HG02588 (cell line): ENCODE data around the gene ARX.

Experiments used
- ATAC-seq: cut with Tn5 transposase; IDR thresholded peaks from one replicate; pipeline ENCODE4 v1.9.1; 2021; ENCODE audit warnings: mild to moderate bottlenecking, moderate library complexity; ENCODE audit not compliant: unreplicated experiment

The ARX gene

DNA sequence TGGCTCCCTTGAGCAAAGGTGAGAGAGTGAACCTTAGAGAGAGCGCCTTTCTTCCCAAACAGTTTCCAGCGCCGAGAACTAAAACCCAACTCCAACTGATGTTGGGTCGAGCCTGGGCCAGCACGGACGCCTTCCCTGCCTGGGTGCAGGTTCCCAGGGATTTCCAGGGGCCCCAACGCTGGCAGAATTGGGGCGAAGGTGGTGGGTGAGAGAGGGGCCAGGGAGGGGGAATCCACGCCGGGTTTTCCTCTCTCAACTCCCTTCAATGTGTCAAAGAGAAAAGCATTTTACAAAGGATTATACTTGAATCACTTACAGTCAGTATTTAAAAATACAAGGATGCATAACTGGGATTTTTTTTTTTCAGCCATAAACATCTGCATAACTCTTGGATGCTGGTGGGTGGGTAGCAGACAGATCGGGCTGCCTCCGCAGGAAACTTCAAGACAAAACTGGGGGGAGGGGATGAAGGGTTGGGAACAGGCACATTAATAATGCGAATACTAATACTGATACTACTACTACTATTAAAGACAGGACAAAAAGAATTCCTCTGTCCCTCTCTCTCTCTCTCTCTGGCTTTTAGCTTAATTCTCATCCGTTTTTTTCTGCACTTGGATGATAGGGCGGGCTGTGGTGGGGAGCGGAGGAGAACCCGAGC is 1.3 kb upstream of the ARX start:
- no peak for ATAC-seq

DNA sequence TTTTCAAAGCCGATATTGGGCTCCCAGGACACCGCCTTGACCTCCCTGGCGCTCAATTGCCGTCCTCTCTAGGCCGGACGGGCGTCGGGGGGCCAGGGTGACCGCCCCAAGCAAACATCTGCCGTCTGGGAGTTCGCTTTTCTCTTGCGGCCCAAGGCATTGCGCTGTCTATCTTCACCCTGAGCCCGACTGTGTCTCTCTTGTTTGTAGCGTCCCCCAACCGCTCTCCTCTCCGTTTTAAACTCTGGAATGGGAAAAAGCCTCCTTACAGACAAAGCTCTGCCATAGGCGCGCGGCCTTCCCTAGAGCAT is 551 bp upstream of the ARX start:
- no peak for ATAC-seq

DNA sequence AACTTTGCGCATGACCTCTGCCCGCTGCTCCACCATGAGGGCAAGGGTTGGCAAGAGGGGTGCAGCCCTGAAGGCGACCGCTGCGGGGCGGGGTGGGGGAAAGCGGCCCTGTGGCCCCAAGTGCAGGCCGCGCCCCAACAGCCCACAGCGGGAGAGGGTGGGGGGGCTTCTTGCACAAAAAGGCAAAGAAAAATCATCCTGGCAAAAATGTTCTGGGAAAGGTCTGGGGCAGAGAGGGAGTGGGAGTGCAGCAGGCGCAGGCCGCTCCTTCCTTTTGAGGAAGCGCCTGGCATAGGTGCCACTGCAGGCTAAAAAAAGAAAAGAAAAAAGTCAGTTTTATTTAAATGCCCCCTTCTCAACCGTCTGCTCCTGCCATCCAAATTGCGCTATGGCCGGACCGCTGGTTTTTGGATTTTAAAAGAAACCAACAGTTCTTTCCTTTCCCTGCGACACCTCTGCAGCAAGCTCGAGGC is 1.4 kb downstream of the ARX start:
- ATAC-seq, result no peak

DNA sequence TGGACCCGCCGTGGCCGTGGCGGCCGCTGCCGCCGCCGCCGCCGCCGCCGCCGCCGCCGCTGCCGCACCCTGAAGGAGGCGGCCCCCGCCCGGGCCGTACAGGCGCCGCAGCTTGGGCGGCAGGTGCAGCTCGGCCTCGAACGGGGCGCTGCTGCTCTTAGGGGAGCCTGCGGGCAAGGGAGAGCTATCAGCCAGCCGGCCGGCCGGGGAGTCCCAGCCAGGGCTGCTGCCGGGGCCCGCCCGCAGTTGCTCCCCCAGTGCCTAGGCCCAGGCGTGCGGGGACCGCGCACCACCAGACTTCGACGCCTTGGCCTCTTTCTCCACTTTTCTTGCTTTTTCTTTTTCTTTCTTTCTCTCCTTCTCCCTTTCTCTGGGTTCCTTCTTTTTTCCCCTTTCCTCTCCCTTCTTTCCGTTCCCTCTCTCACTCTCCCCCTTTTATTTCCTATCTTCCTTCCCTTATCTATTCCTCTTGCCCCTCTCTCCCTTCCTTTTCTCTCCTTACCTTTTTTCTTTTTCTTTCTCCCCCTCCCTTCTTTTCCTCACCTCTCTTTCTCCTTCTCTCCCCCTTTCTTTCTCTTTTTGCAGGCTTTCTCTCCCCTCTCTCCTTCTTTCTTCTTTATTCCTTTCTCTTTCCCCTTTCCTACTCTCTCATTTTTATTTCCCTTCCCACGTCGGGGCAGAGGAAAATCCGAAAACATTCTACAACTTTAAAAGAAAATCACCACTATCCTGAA is 2.0 kb downstream of the ARX start:
- ATAC-seq, result peak; percentile 28

DNA sequence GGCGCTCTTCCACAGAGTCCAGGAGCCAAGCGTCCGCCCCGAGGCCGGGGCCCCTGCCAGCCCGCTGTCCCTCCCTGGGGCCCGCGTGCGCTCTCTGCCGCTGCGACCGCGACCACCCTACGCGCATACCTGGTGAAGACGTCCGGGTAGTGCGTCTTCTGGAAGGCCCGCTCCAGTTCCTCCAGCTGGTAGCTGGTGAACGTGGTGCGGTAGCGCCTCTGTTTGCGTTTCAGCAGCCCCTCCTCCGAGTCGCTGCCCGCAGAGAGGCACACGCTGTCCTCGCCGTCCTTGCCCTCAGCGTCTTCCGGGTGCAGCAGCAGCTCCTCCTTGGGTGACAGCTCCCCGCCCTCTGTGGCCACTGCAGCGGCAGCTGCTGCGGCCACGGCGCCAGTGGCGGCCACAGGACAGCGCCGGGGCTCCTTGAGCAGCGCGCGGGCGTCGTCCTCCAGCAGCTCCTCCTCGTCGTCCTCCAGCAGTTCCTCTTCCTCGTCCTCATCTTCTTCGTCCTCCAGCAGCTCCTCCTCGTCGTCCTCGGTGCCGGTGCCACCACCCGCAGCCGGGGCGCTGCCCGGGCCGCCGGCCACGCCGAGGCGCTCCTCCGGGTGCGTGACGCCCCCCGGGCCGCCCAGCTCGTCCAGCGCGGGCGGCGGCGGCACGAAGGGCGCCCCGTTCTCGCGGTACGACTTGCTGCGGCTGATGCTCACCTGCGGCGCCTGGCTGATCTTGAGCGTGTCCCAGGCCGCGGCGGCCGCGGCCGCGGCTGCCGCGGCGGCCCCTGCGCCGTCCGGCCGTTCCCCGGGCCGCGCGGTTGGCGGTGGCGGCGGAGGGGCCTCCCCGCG is 2.8 kb downstream of the ARX start:
- ATAC-seq, result peak; percentile 43

DNA sequence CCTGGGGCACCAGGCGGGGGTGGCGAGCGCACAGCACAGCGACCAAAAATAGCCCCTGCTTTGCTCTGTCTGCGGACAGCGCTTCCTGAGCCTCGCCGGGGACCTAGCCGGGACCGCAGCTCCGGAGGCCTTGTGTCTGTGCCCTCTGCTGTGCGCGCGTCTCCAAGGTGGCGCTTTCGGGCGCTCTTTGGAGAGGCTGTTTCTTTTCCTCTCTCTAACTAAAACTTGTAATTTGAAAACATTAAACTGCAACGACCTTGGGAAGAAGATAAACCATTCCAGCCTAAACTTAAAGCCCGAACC is 3.4 kb downstream of the ARX start:
- no peak for ATAC-seq

DNA sequence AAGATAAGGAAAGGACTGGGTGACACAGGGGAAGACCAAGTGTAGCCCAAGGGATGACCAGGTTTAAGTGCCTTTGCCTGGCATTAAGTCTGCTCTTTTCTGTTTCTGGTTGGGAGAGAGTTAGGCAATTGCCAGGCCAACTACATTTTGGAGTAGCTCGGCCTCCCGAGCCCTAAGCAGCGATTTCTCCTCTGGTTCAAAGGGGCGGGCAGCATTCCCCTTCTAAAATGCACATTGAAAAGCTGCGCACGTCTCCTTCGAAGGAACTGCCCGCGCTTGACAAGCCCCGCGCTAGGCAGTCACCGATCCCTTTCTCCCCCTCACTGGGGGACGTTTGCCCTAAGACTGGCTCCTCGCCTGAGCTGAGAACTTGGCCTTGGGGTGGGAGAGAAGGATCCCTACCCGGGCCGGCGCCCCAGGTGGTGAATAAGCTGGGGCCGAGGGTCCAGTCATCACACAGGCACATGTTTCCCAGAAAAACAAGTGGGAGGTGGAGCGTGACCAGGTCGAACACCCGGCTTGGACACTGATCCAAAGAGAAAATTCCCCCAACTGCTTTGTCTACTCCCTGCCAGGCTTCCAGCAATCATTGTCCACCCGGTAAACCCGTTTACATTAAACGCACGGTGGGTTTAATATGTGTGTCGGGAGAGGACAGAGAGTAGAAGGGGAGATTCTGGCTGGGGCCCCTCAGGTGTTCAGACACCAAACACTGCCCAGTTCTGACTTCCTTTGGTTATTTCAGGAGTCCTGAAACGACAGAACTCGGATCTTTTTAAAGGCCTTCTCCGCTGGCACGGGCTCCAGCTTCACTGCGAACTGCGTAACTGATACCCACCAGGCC is 4.0 kb downstream of the ARX start:
- ATAC-seq, result no peak

DNA sequence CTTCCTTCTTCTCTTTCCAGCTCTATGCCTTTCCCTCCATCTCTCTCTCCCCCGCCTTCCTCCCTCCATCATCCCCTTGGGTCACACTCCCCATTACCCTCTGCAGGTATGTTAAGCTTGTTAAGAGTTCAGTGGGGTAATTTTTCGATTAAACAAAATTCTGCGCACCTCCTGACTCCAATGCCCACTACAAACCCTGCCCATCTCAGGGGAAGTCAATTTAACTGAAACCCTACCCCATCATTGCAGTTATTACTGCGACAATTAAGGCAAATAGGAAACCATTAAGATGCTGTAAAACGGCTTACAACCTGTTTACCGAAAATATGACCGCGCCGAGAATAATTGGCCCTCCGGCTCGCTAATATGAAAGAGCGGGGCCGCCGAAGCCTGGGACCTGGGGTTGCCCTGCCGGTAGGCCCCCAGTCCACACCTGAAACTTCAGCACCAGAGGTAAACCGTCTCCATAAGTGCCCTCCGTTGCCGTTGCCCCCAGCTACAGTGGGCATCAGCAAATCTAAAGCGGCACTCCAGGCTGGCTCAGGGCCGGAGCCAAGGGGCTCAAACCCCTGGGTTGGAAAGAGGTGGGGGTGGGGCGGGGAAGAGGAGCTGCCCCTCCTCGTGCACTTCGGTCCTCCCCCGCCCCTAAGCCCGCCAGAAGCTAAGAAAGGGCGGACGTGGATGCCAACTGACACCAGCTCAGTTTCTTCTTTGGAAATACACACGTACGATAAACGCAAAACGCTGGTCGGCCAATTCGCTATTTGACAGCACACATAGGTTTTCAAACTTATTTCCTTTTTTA is 4.8 kb downstream of the ARX start:
- no peak for ATAC-seq

DNA sequence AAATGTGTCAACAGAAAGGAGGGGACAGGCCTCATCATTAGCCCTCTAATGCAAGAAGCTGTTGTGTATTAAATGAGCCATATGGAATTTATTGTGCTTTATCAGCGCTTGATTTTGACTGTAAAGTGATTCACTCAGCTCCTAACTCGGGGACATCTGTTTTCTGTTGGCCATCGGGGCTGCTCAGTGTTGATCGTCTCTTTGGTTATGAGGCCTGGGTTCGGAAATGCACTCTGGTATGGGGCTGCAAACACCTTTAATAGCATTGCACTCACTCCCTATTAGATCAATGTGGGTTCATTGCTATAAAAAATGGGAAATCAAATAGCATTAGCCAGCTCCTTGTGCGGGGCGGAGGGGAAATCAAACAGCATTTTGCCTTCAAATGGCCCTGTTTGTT is 6.4 kb downstream of the ARX start:
- no peak for ATAC-seq

DNA sequence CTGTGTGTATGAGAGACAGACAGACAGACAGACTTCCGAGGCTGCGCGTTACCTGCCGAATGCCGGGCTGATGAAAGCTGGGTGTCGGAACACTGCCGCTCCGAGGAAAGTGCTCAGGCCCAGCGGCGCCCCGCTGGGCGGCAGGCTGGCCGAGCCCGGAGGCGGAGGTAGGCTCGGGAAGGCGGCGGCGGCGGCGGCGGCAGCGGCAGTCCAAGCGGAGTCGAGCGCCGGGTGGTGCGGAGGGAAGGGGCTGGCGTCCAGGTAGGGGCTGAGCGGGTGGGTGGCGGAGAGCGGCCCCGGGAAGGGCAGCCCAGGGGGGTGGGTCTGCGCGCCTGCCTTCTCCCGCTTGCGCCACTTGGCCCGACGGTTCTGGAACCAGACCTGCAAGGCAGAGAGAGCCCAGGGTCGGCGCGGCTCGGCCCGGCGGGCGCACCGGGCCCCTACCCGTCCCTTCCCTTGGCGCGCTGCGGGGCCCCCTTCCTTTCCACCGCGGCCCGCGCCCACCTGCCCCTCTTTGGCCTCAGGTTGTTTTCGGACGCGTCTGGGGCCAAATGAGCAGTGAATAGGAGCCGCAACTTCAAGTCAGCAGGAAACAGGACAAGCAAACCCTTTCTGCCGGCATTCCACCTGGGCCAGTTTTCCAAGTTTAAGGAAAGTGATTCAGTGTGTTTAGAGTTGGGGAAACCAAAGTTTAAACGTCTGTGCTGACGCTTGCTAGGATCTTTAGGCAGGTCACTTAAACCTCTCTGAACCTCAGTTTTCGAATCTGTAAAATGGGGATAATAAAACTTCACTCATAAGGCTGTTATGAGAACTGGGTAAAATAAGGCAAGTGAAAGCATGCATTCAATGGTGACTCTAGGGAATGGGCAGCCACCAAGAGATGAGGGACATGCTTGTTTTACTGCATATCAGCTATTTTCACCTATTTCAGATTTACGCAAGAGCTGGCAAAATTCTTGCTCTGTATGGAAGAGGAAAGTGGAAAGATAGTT is 8.4 kb downstream of the ARX start:
- ATAC-seq, result no peak

DNA sequence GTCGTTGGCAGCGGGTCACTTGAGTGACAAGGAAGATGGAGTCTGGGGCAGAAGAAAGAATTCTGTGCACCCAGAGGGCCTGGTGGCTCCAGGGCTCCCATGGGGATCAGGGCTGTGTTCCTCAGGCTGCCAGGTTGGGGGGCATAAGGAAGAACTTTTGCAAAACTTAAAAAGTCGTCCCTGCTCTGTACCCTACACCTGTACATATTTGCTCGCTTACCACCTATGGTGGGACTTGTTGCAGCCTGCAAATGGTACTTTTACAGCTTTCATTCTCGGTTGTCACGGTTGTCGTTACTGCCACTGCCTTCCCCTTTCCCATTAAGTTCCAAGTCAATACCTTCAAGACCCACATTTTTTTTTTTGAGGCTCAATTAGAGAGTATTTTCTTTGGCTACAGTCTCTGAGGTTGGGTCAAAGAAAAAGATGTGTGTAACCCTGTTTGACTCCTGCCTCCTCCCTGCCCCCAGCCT is 9.1 kb downstream of the ARX start:
- ATAC-seq, result no peak

DNA sequence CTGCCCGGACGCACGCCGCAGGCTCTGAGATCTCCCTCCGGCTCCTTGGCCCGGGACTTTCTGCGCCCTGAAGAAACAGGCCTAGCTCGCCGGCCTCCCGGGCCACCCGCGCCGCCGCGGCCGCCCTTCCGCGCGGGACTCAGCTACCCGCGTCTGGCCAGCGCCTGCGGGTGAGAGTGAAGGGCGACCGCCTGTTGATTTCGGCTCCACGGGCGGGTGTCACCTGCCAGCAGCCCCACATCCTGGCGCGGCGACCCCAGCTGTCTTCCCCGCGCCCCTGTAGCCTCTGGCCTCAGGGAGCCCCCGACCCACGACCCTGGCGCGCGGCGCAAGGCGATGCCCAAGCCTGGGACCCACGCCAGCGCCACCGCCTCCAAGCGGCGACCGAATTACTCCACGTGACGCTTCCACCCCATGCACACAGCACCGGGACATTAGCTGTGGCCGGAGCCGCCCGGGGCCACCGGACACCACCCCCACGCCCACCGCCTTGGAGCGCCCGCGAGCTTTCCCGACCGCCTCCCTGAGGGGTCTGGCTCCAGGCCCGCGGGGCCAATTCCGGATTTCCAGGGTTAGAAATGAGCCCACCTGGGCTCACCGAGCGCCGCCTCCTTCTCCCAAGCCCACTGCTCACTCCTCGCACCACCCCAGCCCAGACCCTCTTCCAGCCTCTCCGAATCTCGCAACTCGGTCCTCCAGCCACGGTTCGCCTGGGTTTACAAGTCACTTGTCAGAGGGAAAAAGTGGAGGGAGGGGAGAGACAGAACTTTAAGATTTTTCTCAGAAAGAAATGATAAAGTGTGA is 10.2 kb downstream of the ARX start:
- no peak for ATAC-seq

DNA sequence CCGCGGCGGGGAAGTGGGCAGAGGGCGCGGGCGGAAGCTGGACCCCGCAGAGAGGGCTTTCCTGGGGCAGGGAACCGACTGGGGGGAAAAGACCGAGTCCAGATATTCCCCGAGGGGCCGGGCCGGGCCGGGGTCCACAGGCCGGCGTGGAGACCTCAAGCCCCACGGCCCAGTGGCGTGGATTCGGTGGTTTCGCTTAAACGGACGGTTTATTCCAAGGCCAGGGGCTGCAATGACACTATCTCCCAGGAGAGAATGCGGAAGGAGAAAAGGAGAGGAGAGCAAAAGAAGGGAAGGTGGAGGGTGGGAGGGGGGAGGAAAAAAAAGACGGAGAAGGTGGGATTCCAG is 10.8 kb downstream of the ARX start:
- ATAC-seq, result no peak

DNA sequence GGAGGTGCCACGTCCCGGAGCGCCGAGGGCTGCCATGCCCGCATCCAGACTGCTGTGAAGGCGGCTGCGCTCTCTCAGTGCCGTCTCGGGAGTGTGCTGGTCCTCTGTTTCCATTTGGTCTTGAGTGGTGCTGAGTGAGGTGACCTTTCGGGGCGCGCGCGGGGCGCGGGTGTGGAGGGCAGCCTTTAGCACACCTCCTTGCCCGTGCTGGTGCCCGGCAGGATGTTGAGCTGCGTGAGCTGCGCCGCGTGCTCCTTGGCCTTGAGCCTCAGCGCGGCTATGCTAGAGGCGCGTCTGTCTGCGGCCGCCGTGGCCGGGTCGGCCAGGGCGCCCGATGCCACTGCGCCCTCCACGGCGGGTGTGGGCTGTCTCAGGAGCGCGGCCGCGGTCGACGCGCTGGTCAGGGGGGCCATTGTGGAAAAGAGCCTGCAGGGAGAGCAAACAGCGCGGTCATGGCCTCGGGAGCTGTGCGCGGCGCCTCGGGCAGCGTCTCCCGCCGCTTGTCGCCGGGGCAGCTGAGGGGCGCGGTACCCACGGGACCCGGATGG is 11.2 kb downstream of the ARX start:
- no peak for ATAC-seq

DNA sequence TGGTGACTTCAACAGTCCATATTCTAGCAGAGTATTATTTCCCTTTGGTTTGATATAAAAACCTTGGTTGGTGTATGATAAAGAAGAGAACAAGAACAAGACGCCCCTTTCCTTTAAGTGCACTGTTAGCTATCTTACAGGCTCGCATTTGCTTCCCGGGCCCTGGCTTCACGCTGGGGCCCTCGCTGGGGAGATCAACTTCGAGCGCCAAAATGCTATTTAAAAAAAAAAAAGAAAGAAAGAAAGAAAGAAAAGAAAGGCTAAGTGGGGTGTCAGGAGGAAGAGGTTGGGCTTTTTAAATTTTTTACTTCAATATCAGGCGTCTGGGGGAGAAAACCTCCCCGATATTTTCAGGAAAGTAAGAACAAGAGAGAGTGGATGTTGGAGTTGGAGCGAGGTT is 11.7 kb downstream of the ARX start:
- ATAC-seq, result no peak

DNA sequence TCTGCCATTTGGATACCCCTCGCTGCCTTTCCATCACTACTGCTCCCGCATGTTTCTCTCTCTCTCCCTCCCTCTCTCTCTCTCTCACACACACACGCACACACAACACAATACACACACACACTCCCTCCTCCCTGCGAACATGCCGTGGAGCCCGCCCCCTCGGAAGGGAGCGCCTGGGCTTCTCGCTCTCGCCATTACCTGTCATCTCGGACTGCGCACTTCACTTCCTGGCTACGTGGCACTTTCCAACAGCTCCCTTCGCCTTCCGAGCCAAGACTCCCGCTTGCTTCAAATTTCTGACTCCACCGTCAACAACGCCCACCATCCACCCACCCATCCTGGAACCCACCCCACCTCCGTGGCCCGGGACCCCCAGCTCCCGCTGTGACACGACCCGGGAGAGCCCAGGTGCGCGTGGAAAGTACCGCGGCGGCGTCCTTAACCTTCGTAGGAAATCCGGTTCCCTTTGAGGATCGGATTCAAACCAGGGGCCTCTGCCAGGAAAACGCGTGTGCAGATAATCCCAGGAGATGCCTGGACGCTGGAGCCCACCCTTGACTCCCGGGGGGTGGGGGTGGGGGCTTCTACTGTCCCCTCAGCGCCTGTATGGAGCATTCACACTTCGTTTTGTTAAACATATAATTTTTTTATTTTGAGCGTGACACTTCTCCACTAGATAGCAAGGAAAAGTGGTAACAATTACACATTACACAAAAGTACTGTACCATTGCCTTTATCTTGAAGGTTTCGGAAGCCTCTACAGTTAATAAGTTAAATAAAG is 12.5 kb downstream of the ARX start:
- no peak for ATAC-seq

DNA sequence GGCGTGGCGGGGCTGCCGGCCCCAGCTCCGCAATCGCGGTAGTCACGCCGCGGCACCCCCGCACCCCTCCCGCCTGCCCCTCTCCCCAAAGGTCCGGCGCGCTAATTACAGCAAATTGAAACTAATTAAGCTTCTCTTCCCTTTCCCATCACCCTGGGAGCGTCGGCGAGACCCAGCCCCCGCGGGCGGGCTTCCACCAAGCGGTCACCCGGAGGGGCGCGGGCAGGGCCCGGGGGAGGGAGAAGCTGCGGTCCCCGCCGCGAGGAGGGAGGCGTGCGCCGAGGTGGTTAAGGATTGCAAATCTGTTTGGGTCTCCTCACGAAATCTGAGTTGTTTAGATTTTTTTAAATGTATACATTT is 13.1 kb downstream of the ARX start:
- ATAC-seq, result no peak
